ENCODE results near the gene PTPRM. TPM values are rescaled to one million over a fixed set of nuclear protein-coding genes. Genes with fewer than 3 reads are reported as not detected.

The PTPRM gene
- polyA plus RNA-seq, 1 donor (not counting 4 experiments of a cell fraction or from before 2014, with no cell fraction given) = 54.5 TPM

GRCh38 chr18:8247700-8248099 lies 680.6 kb downstream of the PTPRM start:
- Histone ChIP-seq H3K9me3 (ENCODE audit: control insufficient read depth, low read depth, low read length) (no peaks in the 10 kb centered on the region), H4K20me1 (ENCODE audit: control insufficient read depth, extremely low read depth, insufficient read depth, low read length) (no peaks in the 10 kb centered on the region), H3K79me2 (ENCODE audit: control insufficient read depth, insufficient read depth, low read length) (no peaks in the 10 kb centered on the region), H3K4me3 (ENCODE audit: control insufficient read depth in 2 of 3, extremely low read depth in 1 of 3, insufficient read depth in 2 of 3, low read depth in 1 of 3, low read length in 3 of 3) (no peak overlapping the region), H3K27me3 (ENCODE audit: control insufficient read depth, extremely low read depth, insufficient read depth, low read length) (no peaks in the 10 kb centered on the region), H3K36me3 (ENCODE audit: control insufficient read depth in 2 of 2, extremely low read depth in 1 of 2, insufficient read depth in 2 of 2, low read length in 2 of 2) (no peaks in the 10 kb centered on the region), H3K9me1 (ENCODE audit: control insufficient read depth, extremely low read depth, insufficient read depth, low read length) (no peaks in the 10 kb centered on the region), H3K4me2 (ENCODE audit: control insufficient read depth, extremely low read depth, insufficient read depth, low read depth, low read length) (no peak overlapping the region), H2AFZ (ENCODE audit: control insufficient read depth, low read length) (no peak overlapping the region), H3K27ac (ENCODE audit: control insufficient read depth, insufficient read depth, low read length) (no peak overlapping the region), H3K9ac (ENCODE audit: control insufficient read depth, extremely low read depth, insufficient read depth, low read length) (no peak overlapping the region), H3K4me1 (ENCODE audit: control insufficient read depth, extremely low read depth, insufficient read depth, low read length) (no peaks in the 10 kb centered on the region)
- dilution Hi-C loops (cut with MboI; ENCODE audit: extremely low pct_ligation_motif_present, low sequenced_read_pairs) = no loop called here
- DNase-seq (ENCODE audit: low read depth, low spot score) (no peak), FAIRE-seq (no peak)
- TF ChIP-seq CTCF (optimal IDR thresholded peaks at IDR 0.05 in 1 of 3, IDR thresholded peaks at IDR 0.05 in 1 of 3, conservative IDR thresholded peaks at IDR 0.05 in 1 of 3; ENCODE audit: extremely low read depth in 1 of 3, insufficient read depth in 2 of 3, low read length in 3 of 3) (no peak), EZH2 (IDR thresholded peaks at IDR 0.05; ENCODE audit: low read length) (no peak)

DNA sequence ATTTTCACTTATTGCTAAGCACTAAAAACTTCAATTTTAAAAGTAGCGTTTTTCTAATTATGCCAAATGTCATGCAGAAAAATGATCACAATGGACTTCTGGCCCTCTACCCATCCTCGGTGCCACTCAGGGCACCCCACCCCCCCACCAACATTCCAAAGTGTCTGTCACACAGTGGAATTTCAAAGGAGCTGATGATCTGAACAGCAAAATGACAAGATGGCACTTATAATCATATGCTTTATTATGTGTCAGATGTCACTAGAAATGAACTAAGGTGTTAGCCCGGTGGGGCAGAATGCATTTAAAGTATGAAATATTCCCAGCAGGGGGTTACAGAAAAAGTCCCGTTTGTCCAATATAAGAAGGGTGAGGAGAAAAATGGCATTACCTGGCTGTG lies 681.5 kb downstream of the PTPRM start:
- H3K9me1 ChIP-seq (ENCODE audit: control insufficient read depth, extremely low read depth, insufficient read depth, low read length) = no peaks in the 10 kb centered on the region
- FAIRE-seq (no peak), DNase-seq (ENCODE audit: low read depth, low spot score) (no peak)
- TF ChIP-seq CTCF (optimal IDR thresholded peaks at IDR 0.05 in 1 of 3, IDR thresholded peaks at IDR 0.05 in 1 of 3, conservative IDR thresholded peaks at IDR 0.05 in 1 of 3; ENCODE audit: extremely low read depth in 1 of 3, insufficient read depth in 2 of 3, low read length in 3 of 3) (no peak), EZH2 (IDR thresholded peaks at IDR 0.05; ENCODE audit: low read length) (no peak)
- H3K27ac ChIP-seq (ENCODE audit: control insufficient read depth, insufficient read depth, low read length) = no peak overlapping the region
- H3K4me3 ChIP-seq (ENCODE audit: control insufficient read depth in 2 of 3, extremely low read depth in 1 of 3, insufficient read depth in 2 of 3, low read depth in 1 of 3, low read length in 3 of 3) = no peak overlapping the region
- no peak overlapping the region for H3K4me2 ChIP-seq (ENCODE audit: control insufficient read depth, extremely low read depth, insufficient read depth, low read depth, low read length)
- no peak overlapping the region for H3K9ac ChIP-seq (ENCODE audit: control insufficient read depth, extremely low read depth, insufficient read depth, low read length)
- no peak overlapping the region for H2AFZ ChIP-seq (ENCODE audit: control insufficient read depth, low read length)
- no peaks in the 10 kb centered on the region for H3K4me1 ChIP-seq (ENCODE audit: control insufficient read depth, extremely low read depth, insufficient read depth, low read length)
- dilution Hi-C loops (cut with MboI; ENCODE audit: extremely low pct_ligation_motif_present, low sequenced_read_pairs) = no loop called here
- H3K9me3 ChIP-seq (ENCODE audit: control insufficient read depth, low read depth, low read length) = no peaks in the 10 kb centered on the region
- H3K79me2 ChIP-seq (ENCODE audit: control insufficient read depth, insufficient read depth, low read length) = no peaks in the 10 kb centered on the region
- no peaks in the 10 kb centered on the region for H4K20me1 ChIP-seq (ENCODE audit: control insufficient read depth, extremely low read depth, insufficient read depth, low read length)
- no peaks in the 10 kb centered on the region for H3K27me3 ChIP-seq (ENCODE audit: control insufficient read depth, extremely low read depth, insufficient read depth, low read length)
- H3K36me3 ChIP-seq (ENCODE audit: control insufficient read depth in 2 of 2, extremely low read depth in 1 of 2, insufficient read depth in 2 of 2, low read length in 2 of 2) = no peaks in the 10 kb centered on the region
